ENCODE data around the gene TFF1. TPM values are rescaled to one million over a fixed set of nuclear protein-coding genes. Genes with fewer than 3 reads are reported as not detected.

The TFF1 gene
- total RNA-seq, 1 experiment from 2014 or later, result 2.2 TPM

DNA sequence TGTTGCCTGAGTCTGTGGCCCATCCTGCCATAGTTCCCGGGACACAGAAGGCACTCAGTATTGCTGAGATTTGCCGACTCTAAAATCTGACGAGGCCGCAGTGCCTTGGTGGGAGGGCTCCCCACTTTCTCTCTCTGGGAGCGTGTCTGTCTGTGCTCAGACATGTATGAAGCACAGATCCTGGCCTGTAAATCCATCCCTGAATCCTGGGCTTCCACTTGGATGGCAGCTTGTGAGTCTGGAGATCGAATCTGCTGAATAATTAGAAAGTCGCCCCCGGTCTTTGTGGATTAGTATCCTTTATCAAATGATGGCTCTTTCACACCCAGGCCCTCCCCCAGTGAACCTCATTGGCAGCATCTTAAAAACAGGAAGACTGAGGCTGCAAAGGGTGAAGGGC is 47.7 kb upstream of the TFF1 start:
- H3K36me3 ChIP-seq (ENCODE audit: low read depth), result no peaks in the 10 kb centered on the region
- H4K20me1 ChIP-seq (ENCODE audit: insufficient read depth), result no peaks in the 10 kb centered on the region
- no peak overlapping the region for H2AFZ ChIP-seq
- H3K4me2 ChIP-seq, result no peak overlapping the region
- no peaks in the 10 kb centered on the region for H3K9me3 ChIP-seq (ENCODE audit: insufficient read depth, low read depth)
- ChIA-PET POLR2A (ENCODE audit: unreplicated experiment) (no interaction called here), CTCF (no interaction called here)
- intact Hi-C loops (cut with micrococcal nuclease; ENCODE audit: unreplicated experiment), result no loop called here
- DNase-seq, result no peak
- H3K27ac ChIP-seq, result no peak overlapping the region
- H3F3A ChIP-seq (ENCODE audit: insufficient read depth, low read depth), result no peaks in the 10 kb centered on the region
- no TSS peak for BruUV-seq (replicated peaks)
- no peaks in the 10 kb centered on the region for H3K27me3 ChIP-seq (ENCODE audit: insufficient read depth, low read depth)
- H3K79me2 ChIP-seq (ENCODE audit: low read depth), result no peaks in the 10 kb centered on the region
- H3K4me3 ChIP-seq, result no peak overlapping the region
- H3K9me2 ChIP-seq (ENCODE audit: insufficient read depth), result no peaks in the 10 kb centered on the region
- TF ChIP-seq, protein P1, sequence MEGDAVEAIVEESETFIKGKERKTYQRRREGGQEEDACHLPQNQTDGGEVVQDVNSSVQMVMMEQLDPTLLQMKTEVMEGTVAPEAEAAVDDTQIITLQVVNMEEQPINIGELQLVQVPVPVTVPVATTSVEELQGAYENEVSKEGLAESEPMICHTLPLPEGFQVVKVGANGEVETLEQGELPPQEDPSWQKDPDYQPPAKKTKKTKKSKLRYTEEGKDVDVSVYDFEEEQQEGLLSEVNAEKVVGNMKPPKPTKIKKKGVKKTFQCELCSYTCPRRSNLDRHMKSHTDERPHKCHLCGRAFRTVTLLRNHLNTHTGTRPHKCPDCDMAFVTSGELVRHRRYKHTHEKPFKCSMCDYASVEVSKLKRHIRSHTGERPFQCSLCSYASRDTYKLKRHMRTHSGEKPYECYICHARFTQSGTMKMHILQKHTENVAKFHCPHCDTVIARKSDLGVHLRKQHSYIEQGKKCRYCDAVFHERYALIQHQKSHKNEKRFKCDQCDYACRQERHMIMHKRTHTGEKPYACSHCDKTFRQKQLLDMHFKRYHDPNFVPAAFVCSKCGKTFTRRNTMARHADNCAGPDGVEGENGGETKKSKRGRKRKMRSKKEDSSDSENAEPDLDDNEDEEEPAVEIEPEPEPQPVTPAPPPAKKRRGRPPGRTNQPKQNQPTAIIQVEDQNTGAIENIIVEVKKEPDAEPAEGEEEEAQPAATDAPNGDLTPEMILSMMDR (conservative IDR thresholded peaks at IDR 0.05), result no peak
- TF ChIP-seq EZH2 (IDR thresholded peaks at IDR 0.05; ENCODE audit: low read depth), result no peak
- H3K4me1 ChIP-seq (replicated peaks; ENCODE audit: insufficient read depth), result 0 out of 2 replicates have a peak, but pooled peaks cover 9% of the 10 kb centered on the region

DNA sequence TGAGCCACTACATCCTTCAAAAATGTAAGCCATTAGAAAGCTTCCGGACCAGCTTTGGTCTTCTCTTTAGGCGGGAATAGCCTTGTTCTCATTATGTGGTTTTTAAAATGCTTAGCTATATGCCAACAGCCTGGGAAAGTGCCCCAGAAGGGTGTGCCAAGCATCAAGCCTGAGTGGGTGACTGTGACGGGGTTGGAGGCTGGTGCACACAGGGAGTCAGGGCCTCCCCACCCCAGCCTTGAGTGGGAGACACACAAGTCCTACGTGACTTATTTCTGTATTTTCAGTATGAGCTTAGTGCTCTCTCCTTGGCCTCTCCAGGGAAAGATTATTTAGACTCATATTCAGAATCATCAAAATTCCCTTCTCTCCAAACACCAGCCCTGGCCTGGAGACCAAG is 47.2 kb upstream of the TFF1 start:
- H3K9me3 ChIP-seq (ENCODE audit: insufficient read depth, low read depth), result no peaks in the 10 kb centered on the region
- no peaks in the 10 kb centered on the region for H3K27me3 ChIP-seq (ENCODE audit: insufficient read depth, low read depth)
- no peak overlapping the region for H3K4me3 ChIP-seq
- CTCF ChIA-PET, result no interaction called here
- no peaks in the 10 kb centered on the region for H3F3A ChIP-seq (ENCODE audit: insufficient read depth, low read depth)
- TF ChIP-seq, protein P1 (conservative IDR thresholded peaks at IDR 0.05), result no peak
- TF ChIP-seq EZH2 (IDR thresholded peaks at IDR 0.05; ENCODE audit: low read depth), result no peak
- no peaks in the 10 kb centered on the region for H3K9me2 ChIP-seq (ENCODE audit: insufficient read depth)
- DNase-seq, result no peak
- POLR2A ChIA-PET (ENCODE audit: unreplicated experiment), result no interaction called here
- H3K36me3 ChIP-seq (ENCODE audit: low read depth), result no peaks in the 10 kb centered on the region
- BruUV-seq (replicated peaks), result no TSS peak
- H2AFZ ChIP-seq, result no peak overlapping the region
- H3K4me1 ChIP-seq (replicated peaks; ENCODE audit: insufficient read depth), result 0 out of 2 replicates have a peak, but pooled peaks cover 9% of the 10 kb centered on the region
- no peaks in the 10 kb centered on the region for H4K20me1 ChIP-seq (ENCODE audit: insufficient read depth)
- no peak overlapping the region for H3K4me2 ChIP-seq
- no peaks in the 10 kb centered on the region for H3K79me2 ChIP-seq (ENCODE audit: low read depth)
- intact Hi-C loops (cut with micrococcal nuclease; ENCODE audit: unreplicated experiment), result no loop called here
- no peak overlapping the region for H3K27ac ChIP-seq

DNA sequence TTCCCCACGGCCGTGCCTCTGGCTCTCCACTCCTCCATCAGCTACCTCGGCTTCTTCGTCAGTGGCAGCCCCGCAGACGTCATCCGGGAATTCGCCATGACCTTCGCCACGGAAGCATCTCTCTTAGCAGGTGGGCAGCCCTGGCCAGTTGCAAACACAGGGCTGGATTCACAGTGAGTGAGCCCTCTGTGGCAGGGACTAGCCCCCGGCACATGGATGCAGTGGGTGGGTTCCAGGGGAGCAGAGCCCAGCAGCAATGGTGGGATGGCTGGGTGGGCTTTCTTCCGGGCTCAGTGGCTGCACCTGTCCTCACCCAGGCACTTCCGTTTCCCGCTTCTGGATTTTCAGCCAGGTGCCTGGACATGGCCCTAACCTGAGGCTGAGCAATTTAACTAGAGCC is 46.8 kb upstream of the TFF1 start:
- H3K4me1 ChIP-seq (replicated peaks; ENCODE audit: insufficient read depth), result 0 out of 2 replicates have a peak, but pooled peaks cover 9% of the 10 kb centered on the region
- H3K9me2 ChIP-seq (ENCODE audit: insufficient read depth), result no peaks in the 10 kb centered on the region
- no peak for DNase-seq
- H3K9me3 ChIP-seq (ENCODE audit: insufficient read depth, low read depth), result no peaks in the 10 kb centered on the region
- H3F3A ChIP-seq (ENCODE audit: insufficient read depth, low read depth), result no peaks in the 10 kb centered on the region
- ChIA-PET CTCF (no interaction called here), POLR2A (ENCODE audit: unreplicated experiment) (no interaction called here)
- no peak overlapping the region for H3K4me2 ChIP-seq
- no peaks in the 10 kb centered on the region for H4K20me1 ChIP-seq (ENCODE audit: insufficient read depth)
- H3K79me2 ChIP-seq (ENCODE audit: low read depth), result no peaks in the 10 kb centered on the region
- H3K27me3 ChIP-seq (ENCODE audit: insufficient read depth, low read depth), result no peaks in the 10 kb centered on the region
- no TSS peak for BruUV-seq (replicated peaks)
- TF ChIP-seq, protein P1 (conservative IDR thresholded peaks at IDR 0.05), result no peak
- no peak for TF ChIP-seq EZH2 (IDR thresholded peaks at IDR 0.05; ENCODE audit: low read depth)
- intact Hi-C loops (cut with micrococcal nuclease; ENCODE audit: unreplicated experiment), result no loop called here
- H3K36me3 ChIP-seq (ENCODE audit: low read depth), result no peaks in the 10 kb centered on the region
- H3K4me3 ChIP-seq, result no peak overlapping the region
- H3K27ac ChIP-seq, result no peak overlapping the region
- H2AFZ ChIP-seq, result no peak overlapping the region
